Right atrium auricular region (tissue), 2 donors: ENCODE results near the gene CAST. TPM values are rescaled to one million over a fixed set of nuclear protein-coding genes. Genes with fewer than 3 reads are reported as not detected.

ENCODE experiments used
- DNase-seq: peaks from one replicate; pipeline ENCODE4 v3.0.0-alpha.2; 2019; ENCODE audit warnings: low spot score
- H3K27ac ChIP-seq, 2 donors: fragments of 200-600 bp; sonication (generic); 1 replicate in 1 of 2; 2 replicates in 1 of 2; pipeline ENCODE4 v1.5.1; 2016 to 2019
- H3K27me3 ChIP-seq, 2 donors: fragments of 200-600 bp; sonication (generic); one replicate each; pipeline versions ENCODE4 v1.5.1 to v1.6.0; 2017 to 2019
- H3K36me3 ChIP-seq: fragments of 200-600 bp; sonication (generic); one replicate; pipeline ENCODE4 v1.5.1; 2016
- H3K4me1 ChIP-seq, 2 donors: fragments of 200-600 bp; sonication (generic); one replicate each; pipeline versions ENCODE4 v1.5.1 to v1.6.0; 2017 to 2019
- H3K4me3 ChIP-seq, 2 donors: fragments of 200-600 bp; sonication (generic); 1 replicate in 1 of 2; 2 replicates in 1 of 2; pipeline ENCODE4 v1.5.1; 2017 to 2019; ENCODE audit warnings: mild to moderate bottlenecking in 1 of 2, moderate library complexity in 1 of 2
- H3K9me3 ChIP-seq, 2 donors: fragments of 200-600 bp; sonication (generic); one replicate each; pipeline ENCODE4 v1.5.1; 2019
- CTCF ChIP-seq, 2 donors: fragments of 200-600 bp; sonication (generic); IDR thresholded peaks; one replicate each; pipeline ENCODE4 v1.5.1; 2019; ENCODE audit warnings: antibody characterized with exemption in 2 of 2
- total RNA-seq, 2 donors: library from RNA; depleted of rRNA; stranded (reverse); fragments of >200 nt; gene quantifications; one replicate each; pipeline ENCODE4 v1.1.0, GENCODE V29; 2016

The CAST gene
- total RNA-seq, 2 donors from 2014 or later = 439 to 631 TPM

- Histone ChIP-seq H3K9me3 (no peaks in the 10 kb centered on the region), H3K4me3 (no peak overlapping the region), H3K4me1 (peaks cover 0 to 7% of the 10 kb centered on the region in 2 donors), H3K27ac (peak overlapping the region in 1 of 2 donors; percentile 24), H3K36me3 (no peaks in the 10 kb centered on the region), H3K27me3 (no peaks in the 10 kb centered on the region)
- TF ChIP-seq CTCF (IDR thresholded peaks at IDR 0.05) = no peak
- no peak for DNase-seq
These were observed 42.2 kb upstream of the CAST start for GRCh38 chr5:96619946-96620345.

GRCh38 chr5:96624596-96624995 lies 37.6 kb upstream of the CAST start:
- Histone ChIP-seq H3K9me3 (no peaks in the 10 kb centered on the region), H3K4me1 (no peaks in the 10 kb centered on the region), H3K27me3 (no peaks in the 10 kb centered on the region), H3K36me3 (no peaks in the 10 kb centered on the region), H3K4me3 (no peak overlapping the region), H3K27ac (no peak overlapping the region)
- DNase-seq = no peak
- no peak for TF ChIP-seq CTCF (IDR thresholded peaks at IDR 0.05)

GRCh38 chr5:96625365-96625764 lies 36.8 kb upstream of the CAST start:
- Histone ChIP-seq H3K36me3 (no peaks in the 10 kb centered on the region), H3K4me3 (no peak overlapping the region), H3K27ac (no peak overlapping the region), H3K27me3 (no peaks in the 10 kb centered on the region), H3K9me3 (no peaks in the 10 kb centered on the region), H3K4me1 (no peaks in the 10 kb centered on the region)
- TF ChIP-seq CTCF (IDR thresholded peaks at IDR 0.05) = no peak
- no peak for DNase-seq

GRCh38 chr5:96626956-96627355 lies 35.2 kb upstream of the CAST start:
- H3K27me3 ChIP-seq = no peaks in the 10 kb centered on the region
- DNase-seq = no peak
- H3K4me3 ChIP-seq = no peak overlapping the region
- H3K27ac ChIP-seq = peak overlapping the region in 1 of 2 donors; percentile 19
- TF ChIP-seq CTCF (IDR thresholded peaks at IDR 0.05) = no peak
- H3K36me3 ChIP-seq = no peaks in the 10 kb centered on the region
- no peaks in the 10 kb centered on the region for H3K9me3 ChIP-seq
- no peaks in the 10 kb centered on the region for H3K4me1 ChIP-seq

GRCh38 chr5:96627792-96628398 lies 34.3 kb upstream of the CAST start:
- Histone ChIP-seq H3K36me3 (no peaks in the 10 kb centered on the region), H3K4me3 (no peak overlapping the region), H3K4me1 (no peaks in the 10 kb centered on the region), H3K9me3 (no peaks in the 10 kb centered on the region), H3K27ac (no peak overlapping the region), H3K27me3 (no peaks in the 10 kb centered on the region)
- DNase-seq = no peak
- TF ChIP-seq CTCF (IDR thresholded peaks at IDR 0.05) = no peak

GRCh38 chr5:96628406-96628805 lies 33.8 kb upstream of the CAST start:
- DNase-seq = no peak
- no peak for TF ChIP-seq CTCF (IDR thresholded peaks at IDR 0.05)
- Histone ChIP-seq H3K4me3 (no peak overlapping the region), H3K27me3 (no peaks in the 10 kb centered on the region), H3K4me1 (no peaks in the 10 kb centered on the region), H3K9me3 (no peaks in the 10 kb centered on the region), H3K36me3 (no peaks in the 10 kb centered on the region), H3K27ac (no peak overlapping the region)
